Retinal pigment epithelial cell (primary cell): ENCODE measurements around the gene HNMT.
"Not testable (repeated sequence)": the region's sequence is repeated elsewhere in the genome, so short reads cannot be mapped to it uniquely, and the experiment has no call there.

ENCODE experiments used
- DNase-seq: peaks from one replicate; pipeline ENCODE4 v3.0.0-alpha.2; 2010; ENCODE audit warnings: low read depth
- H3K4me3 ChIP-seq: 2 replicates; pipeline ENCODE4 v1.5.1; 2011; ENCODE audit warnings: mild to moderate bottlenecking, low read length, control low read depth, moderate library complexity
- TF ChIP-seq, protein P1 (sequence below): conservative IDR thresholded peaks from 2 replicates; pipeline ENCODE4 v1.5.1; 2011; ENCODE audit warnings: low read depth, low read length, control low read depth, inconsistent platforms

The HNMT gene

GRCh38 chr2:137987011-137987410 lies 22.7 kb downstream of the HNMT start:
- TF ChIP-seq, protein P1, sequence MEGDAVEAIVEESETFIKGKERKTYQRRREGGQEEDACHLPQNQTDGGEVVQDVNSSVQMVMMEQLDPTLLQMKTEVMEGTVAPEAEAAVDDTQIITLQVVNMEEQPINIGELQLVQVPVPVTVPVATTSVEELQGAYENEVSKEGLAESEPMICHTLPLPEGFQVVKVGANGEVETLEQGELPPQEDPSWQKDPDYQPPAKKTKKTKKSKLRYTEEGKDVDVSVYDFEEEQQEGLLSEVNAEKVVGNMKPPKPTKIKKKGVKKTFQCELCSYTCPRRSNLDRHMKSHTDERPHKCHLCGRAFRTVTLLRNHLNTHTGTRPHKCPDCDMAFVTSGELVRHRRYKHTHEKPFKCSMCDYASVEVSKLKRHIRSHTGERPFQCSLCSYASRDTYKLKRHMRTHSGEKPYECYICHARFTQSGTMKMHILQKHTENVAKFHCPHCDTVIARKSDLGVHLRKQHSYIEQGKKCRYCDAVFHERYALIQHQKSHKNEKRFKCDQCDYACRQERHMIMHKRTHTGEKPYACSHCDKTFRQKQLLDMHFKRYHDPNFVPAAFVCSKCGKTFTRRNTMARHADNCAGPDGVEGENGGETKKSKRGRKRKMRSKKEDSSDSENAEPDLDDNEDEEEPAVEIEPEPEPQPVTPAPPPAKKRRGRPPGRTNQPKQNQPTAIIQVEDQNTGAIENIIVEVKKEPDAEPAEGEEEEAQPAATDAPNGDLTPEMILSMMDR, result no peak
- H3K4me3 ChIP-seq, result no peak overlapping the region
- no peak for DNase-seq

GRCh38 chr2:137991078-137991477 lies 26.8 kb downstream of the HNMT start:
- TF ChIP-seq, protein P1, result no peak
- no peak for DNase-seq
- H3K4me3 ChIP-seq, result no peak overlapping the region

- TF ChIP-seq, protein P1, result no peak
- no peak overlapping the region for H3K4me3 ChIP-seq
- no peak for DNase-seq
Measured at GRCh38 chr2:137992039-137992646, 27.9 kb downstream of the HNMT start.

DNA sequence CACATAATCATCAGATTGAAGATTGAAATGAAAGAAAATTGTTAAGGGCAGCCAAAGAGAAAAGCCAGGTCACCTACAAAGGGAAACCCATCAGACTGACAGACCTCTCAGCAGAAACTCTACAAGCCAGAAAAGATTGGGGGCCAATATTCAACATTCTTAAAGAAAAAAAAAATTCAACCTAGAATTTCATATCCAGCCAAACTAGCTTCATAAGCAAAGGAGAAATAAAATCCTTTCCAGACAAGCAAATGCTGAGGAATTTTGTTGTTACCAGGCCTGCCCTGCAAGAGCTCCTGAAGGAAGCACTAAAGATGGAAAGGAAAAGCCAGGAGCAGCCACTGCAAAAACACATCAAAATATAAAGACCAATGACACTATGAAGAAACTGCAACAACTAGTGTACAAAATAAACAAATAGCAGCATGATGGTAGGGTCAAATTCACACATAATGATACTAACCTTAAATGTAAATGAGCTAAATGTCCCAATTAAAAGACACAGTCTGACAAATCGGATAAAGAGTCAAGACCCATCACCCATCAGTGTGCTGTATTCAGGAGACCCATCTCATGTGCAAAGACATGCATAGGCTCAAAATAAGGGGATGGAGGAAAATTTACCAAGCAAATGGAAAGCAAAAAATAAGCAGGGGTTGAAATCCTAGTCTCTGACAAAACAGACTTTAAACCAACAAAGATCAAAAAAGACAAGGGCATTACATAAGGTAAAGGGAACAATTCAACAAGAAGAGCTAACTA lies 29.6 kb downstream of the HNMT start:
- not testable (repeated sequence) for DNase-seq, H3K4me3 ChIP-seq

GRCh38 chr2:137995368-137995767 lies 31.1 kb downstream of the HNMT start:
- not testable (repeated sequence) for DNase-seq

GRCh38 chr2:137996158-137996557 lies 31.9 kb downstream of the HNMT start:
- not testable (repeated sequence) for H3K4me3 ChIP-seq, DNase-seq

More at GRCh38 chr2:137995368-137995767, 31.1 kb downstream of the HNMT start:
- H3K4me3 ChIP-seq, result not testable (repeated sequence)

DNA sequence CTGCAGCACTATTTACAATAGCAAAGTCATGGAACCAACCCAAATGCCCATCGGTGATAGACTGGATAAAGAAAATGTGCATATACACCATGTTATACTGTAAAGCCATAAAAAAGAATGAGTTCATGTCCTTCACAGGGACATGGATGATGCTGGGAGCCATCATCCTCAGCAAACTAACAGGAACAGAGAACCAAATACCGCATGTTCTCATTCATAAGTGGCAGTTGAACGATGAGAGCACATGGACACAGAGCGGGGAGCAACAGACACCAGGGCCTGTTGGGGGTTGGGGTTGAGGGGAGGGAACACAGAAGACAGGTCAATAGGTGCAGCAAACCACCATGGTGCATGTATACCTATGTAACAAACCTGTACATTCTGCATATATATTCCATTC lies 33.5 kb downstream of the HNMT start:
- DNase-seq, result no peak
- H3K4me3 ChIP-seq, result no peak overlapping the region
- TF ChIP-seq, protein P1, result no peak

GRCh38 chr2:137998503-137998902 lies 34.2 kb downstream of the HNMT start:
- DNase-seq, result no peak
- TF ChIP-seq, protein P1, result no peak
- H3K4me3 ChIP-seq, result no peak overlapping the region

DNA sequence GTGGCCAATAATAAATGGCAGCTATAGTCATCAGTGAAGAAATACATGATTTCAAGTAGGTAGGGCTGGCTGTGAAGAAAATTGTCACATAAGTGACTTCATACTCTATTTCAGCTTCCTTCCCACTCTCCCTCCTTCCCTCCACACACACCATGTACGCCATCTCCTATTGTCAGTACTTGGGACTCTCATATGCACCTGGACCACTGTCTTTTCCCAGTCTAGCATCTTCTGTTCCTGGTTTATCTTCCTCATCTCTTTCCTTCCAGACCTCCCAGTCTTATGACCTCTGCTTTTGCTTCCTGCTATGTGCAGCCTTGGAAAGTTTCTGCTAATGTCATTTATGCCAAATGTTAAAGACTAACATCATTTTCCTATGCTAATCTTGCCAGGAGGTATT lies 35.0 kb downstream of the HNMT start:
- TF ChIP-seq, protein P1, result no peak
- H3K4me3 ChIP-seq, result no peak overlapping the region
- DNase-seq, result no peak
